PC-3 (cell line): ENCODE results near the gene ERBB4. TPM values are rescaled to one million over a fixed set of nuclear protein-coding genes. Genes with fewer than 3 reads are reported as not detected.

Experiments used
- ATAC-seq: fragments of 200-7000 bp; cut with Tn5 transposase; 2 replicates; pipeline ENCODE4 v1.9.1; 2020; ENCODE audit warnings: mild to moderate bottlenecking, moderate library complexity
- BruUV-seq: library from RNA; stranded (reverse); fragments of 400-500 nt; replicated peaks from 2 replicates; lab custom pipeline; 2021; lab: Mats Ljungman, UMichigan
- CTCF ChIA-PET: fragments of 300-600 bp; sonication (Branson Sonifier 250); formaldehyde crosslinking; loops from one replicate; lab custom pipeline; 2022; ENCODE audit warnings: antibody characterized with exemption; lab: Charles Lee
- POLR2A ChIA-PET: fragments of 300-600 bp; sonication (Branson Sonifier 250); formaldehyde crosslinking; loops from one replicate; lab custom pipeline; 2022; ENCODE audit warnings: antibody characterized with exemption; ENCODE audit not compliant: unreplicated experiment; lab: Charles Lee
- DNase-seq: peaks from one replicate; pipeline ENCODE4 v3.0.0-alpha.2; 2015
- H2AFZ ChIP-seq: fragments of 300-600 bp; sonication (generic); 2 replicates; pipeline ENCODE4 v1.6.0; 2016; ENCODE audit warnings: antibody characterized with exemption, low read length
- H3F3A ChIP-seq: fragments of 300-600 bp; sonication (generic); one replicate; pipeline ENCODE4 v1.6.0; 2017; ENCODE audit warnings: antibody characterized with exemption, low read length, control low read depth, mild to moderate bottlenecking; ENCODE audit not compliant: unreplicated experiment
- H3K27ac ChIP-seq: fragments of 300-600 bp; sonication (generic); 2 replicates; pipeline ENCODE4 v1.5.1; 2016; ENCODE audit warnings: mild to moderate bottlenecking, low read length
- H3K27me3 ChIP-seq: fragments of 300-600 bp; sonication (generic); 2 replicates; pipeline ENCODE4 v1.6.1; 2016; ENCODE audit warnings: low read length, mixed read lengths
- H3K36me3 ChIP-seq: fragments of 300-600 bp; sonication (generic); 2 replicates; pipeline ENCODE4 v1.6.1; 2016; ENCODE audit warnings: low read depth, mixed run types, low read length, mixed read lengths
- H3K4me1 ChIP-seq: fragments of 300-600 bp; sonication (generic); 2 replicates; pipeline ENCODE4 v1.5.1; 2016; ENCODE audit warnings: low read length; ENCODE audit not compliant: insufficient read depth
- H3K4me2 ChIP-seq: fragments of 300-600 bp; sonication (generic); 2 replicates; pipeline ENCODE4 v1.6.0; 2016; ENCODE audit warnings: low read length
- H3K4me3 ChIP-seq: fragments of 300-600 bp; sonication (generic); 2 replicates; pipeline ENCODE4 v1.5.1; 2016; ENCODE audit warnings: mild to moderate bottlenecking, low read length, mixed read lengths
- H3K79me2 ChIP-seq: fragments of 300-600 bp; sonication (generic); 2 replicates; pipeline ENCODE4 v1.6.1; 2017; ENCODE audit warnings: low read length, mixed read lengths
- H3K9ac ChIP-seq: fragments of 300-600 bp; sonication (generic); 2 replicates; pipeline ENCODE4 v1.6.0; 2016; ENCODE audit warnings: mild to moderate bottlenecking, low read length
- H3K9me2 ChIP-seq: fragments of 300-600 bp; sonication (generic); replicated peaks from 2 replicates; pipeline ENCODE4 v1.6.1; 2016; ENCODE audit warnings: mixed run types, low read length, mixed read lengths
- H3K9me3 ChIP-seq: fragments of 300-600 bp; sonication (generic); 2 replicates; pipeline ENCODE4 v1.6.1; 2016; ENCODE audit warnings: low read length, mixed read lengths
- H4K20me1 ChIP-seq: fragments of 300-600 bp; sonication (generic); 2 replicates; pipeline ENCODE4 v1.6.1; 2016; ENCODE audit warnings: low read length, mixed read lengths
- EZH2 ChIP-seq: fragments of 300-600 bp; sonication (generic); IDR thresholded peaks from one replicate; pipeline ENCODE4 v1.6.1; 2017; ENCODE audit warnings: antibody characterized with exemption, mild to moderate bottlenecking, low read length; ENCODE audit not compliant: unreplicated experiment
- EZH2phosphoT487 ChIP-seq: fragments of 300-600 bp; sonication (generic); IDR thresholded peaks from 2 replicates; pipeline ENCODE4 v1.6.1; 2018; ENCODE audit warnings: mild to moderate bottlenecking, antibody characterized with exemption, low read length, borderline replicate concordance
- intact Hi-C: fragments of 100-400 bp; cut with micrococcal nuclease; formaldehyde crosslinking; loops from 2 replicates; pipeline ENCODE4 v1.9.0; 2023
- total RNA-seq: library from RNA; depleted of rRNA; stranded (reverse); fragments of >200 nt; gene quantifications from 2 replicates; pipeline ENCODE4 v1.2.3, GENCODE V29; 2014
- TF ChIP-seq, protein P1 (sequence below): fragments of 300-600 bp; sonication (generic); conservative IDR thresholded peaks from 2 replicates; pipeline ENCODE4 v1.5.1; 2017; ENCODE audit warnings: antibody characterized with exemption, low read depth, mild to moderate bottlenecking, low read length

ERBB4 gene
- total RNA-seq, 1 experiment from 2014 or later = under 0.01 TPM

DNA sequence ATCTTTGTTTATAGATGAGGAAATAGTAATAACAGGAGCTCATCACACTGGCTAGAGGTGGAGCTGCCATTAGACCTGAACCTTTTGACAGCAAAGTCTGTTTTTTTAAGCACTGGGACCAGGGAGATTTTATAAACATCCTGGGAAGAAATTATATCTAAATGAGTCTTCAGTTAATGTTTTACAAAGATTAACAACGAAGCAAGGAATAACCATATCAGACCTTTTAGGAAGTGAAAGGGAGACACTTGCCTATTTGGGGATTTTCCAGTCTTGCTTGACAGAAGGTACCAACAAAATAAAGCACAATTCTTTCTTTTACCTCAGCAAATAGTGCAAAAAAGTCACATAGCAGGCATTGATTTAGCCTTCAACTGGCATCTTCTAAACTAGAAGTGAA, 1205.2 kb downstream of the ERBB4 start:
- Histone ChIP-seq H3K27ac (no peak overlapping the region), H3F3A (no peaks in the 10 kb centered on the region), H3K9me3 (no peaks in the 10 kb centered on the region), H3K36me3 (no peaks in the 10 kb centered on the region), H3K4me2 (no peak overlapping the region), H3K79me2 (no peaks in the 10 kb centered on the region), H3K4me3 (no peak overlapping the region), H4K20me1 (no peaks in the 10 kb centered on the region), H2AFZ (no peak overlapping the region), H3K4me1 (no peaks in the 10 kb centered on the region), H3K27me3 (no peaks in the 10 kb centered on the region), H3K9ac (no peak overlapping the region), H3K9me2 (no peaks in the 10 kb centered on the region)
- TF ChIP-seq EZH2phosphoT487 = no peak
- TF ChIP-seq, protein P1, sequence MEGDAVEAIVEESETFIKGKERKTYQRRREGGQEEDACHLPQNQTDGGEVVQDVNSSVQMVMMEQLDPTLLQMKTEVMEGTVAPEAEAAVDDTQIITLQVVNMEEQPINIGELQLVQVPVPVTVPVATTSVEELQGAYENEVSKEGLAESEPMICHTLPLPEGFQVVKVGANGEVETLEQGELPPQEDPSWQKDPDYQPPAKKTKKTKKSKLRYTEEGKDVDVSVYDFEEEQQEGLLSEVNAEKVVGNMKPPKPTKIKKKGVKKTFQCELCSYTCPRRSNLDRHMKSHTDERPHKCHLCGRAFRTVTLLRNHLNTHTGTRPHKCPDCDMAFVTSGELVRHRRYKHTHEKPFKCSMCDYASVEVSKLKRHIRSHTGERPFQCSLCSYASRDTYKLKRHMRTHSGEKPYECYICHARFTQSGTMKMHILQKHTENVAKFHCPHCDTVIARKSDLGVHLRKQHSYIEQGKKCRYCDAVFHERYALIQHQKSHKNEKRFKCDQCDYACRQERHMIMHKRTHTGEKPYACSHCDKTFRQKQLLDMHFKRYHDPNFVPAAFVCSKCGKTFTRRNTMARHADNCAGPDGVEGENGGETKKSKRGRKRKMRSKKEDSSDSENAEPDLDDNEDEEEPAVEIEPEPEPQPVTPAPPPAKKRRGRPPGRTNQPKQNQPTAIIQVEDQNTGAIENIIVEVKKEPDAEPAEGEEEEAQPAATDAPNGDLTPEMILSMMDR = no peak
- TF ChIP-seq EZH2 = no peak
- DNase-seq = no peak
- POLR2A ChIA-PET = no interaction called here
- CTCF ChIA-PET = no interaction called here
- intact Hi-C loops = no loop called here
- BruUV-seq = no TSS peak
- ATAC-seq = no peak

DNA sequence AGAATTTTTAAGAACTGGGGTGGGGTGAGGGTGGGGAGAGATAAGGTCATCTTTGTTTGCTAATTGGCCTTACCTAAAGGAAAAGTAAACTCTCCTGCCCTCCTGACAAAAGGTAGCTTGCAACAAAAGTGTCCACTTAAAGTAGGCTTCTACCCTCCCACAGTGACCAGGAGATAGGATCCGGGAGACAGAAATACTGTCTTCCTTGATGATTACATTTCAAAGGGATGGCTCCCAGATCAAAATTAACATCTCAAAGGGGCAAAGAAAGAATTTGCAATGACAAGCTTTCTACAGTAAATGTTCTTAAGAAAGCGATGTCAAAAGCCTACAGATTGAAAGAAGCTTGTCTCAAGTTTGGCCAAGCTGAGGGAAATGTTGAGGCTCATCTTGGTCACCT, 1206.9 kb downstream of the ERBB4 start:
- no TSS peak for BruUV-seq
- H3K4me1 ChIP-seq = no peaks in the 10 kb centered on the region
- intact Hi-C loops = no loop called here
- no peaks in the 10 kb centered on the region for H3F3A ChIP-seq
- ChIA-PET CTCF (no interaction called here), POLR2A (no interaction called here)
- no peaks in the 10 kb centered on the region for H3K36me3 ChIP-seq
- TF ChIP-seq EZH2 = no peak
- TF ChIP-seq, protein P1 = no peak
- TF ChIP-seq EZH2phosphoT487 = no peak
- H3K9me3 ChIP-seq = no peaks in the 10 kb centered on the region
- no peaks in the 10 kb centered on the region for H4K20me1 ChIP-seq
- no peaks in the 10 kb centered on the region for H3K27me3 ChIP-seq
- no peak overlapping the region for H3K9ac ChIP-seq
- no peaks in the 10 kb centered on the region for H3K79me2 ChIP-seq
- H3K4me3 ChIP-seq = no peak overlapping the region
- no peak for DNase-seq
- H2AFZ ChIP-seq = no peak overlapping the region
- H3K27ac ChIP-seq = no peak overlapping the region
- no peak overlapping the region for H3K4me2 ChIP-seq
- ATAC-seq = no peak
- no peaks in the 10 kb centered on the region for H3K9me2 ChIP-seq

DNA sequence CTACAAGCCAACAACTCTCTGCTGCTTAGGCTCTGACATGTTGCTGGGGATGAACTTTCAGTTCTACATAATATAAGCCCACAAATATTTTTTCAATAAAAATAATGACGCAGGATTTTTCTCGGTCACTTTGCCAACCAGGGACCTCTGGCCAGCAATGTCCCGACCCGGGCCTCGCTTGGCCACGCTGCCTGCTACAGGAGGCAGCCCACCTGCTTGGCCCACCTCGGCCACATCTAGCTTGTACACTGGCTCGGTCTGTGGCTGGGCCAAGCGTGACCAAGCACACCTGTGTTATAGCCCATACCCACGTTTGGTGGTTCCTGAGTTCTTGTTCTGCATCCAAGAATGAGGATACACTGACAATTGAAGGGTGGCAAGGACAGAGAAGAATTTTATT, 1208.7 kb downstream of the ERBB4 start:
- no peaks in the 10 kb centered on the region for H3K9me3 ChIP-seq
- no peak overlapping the region for H3K4me3 ChIP-seq
- no peaks in the 10 kb centered on the region for H3K9me2 ChIP-seq
- H3K27ac ChIP-seq = no peak overlapping the region
- DNase-seq (no peak), ATAC-seq (no peak)
- no peak overlapping the region for H3K4me2 ChIP-seq
- no peaks in the 10 kb centered on the region for H3K4me1 ChIP-seq
- POLR2A ChIA-PET = no interaction called here
- CTCF ChIA-PET = no interaction called here
- no peaks in the 10 kb centered on the region for H3F3A ChIP-seq
- intact Hi-C loops = no loop called here
- H4K20me1 ChIP-seq = no peaks in the 10 kb centered on the region
- H3K79me2 ChIP-seq = no peaks in the 10 kb centered on the region
- TF ChIP-seq, protein P1 = no peak
- no peak for TF ChIP-seq EZH2phosphoT487
- TF ChIP-seq EZH2 = no peak
- no peaks in the 10 kb centered on the region for H3K36me3 ChIP-seq
- H2AFZ ChIP-seq = no peak overlapping the region
- no TSS peak for BruUV-seq
- no peak overlapping the region for H3K9ac ChIP-seq
- no peaks in the 10 kb centered on the region for H3K27me3 ChIP-seq
